HepG2 (cell line): ENCODE data around the gene RAP1GAP2. TPM values are rescaled to one million over a fixed set of nuclear protein-coding genes. Genes with fewer than 3 reads are reported as not detected.

Experiments
- ATAC-seq: fragments of 200-7000 bp; cut with Tn5 transposase; 3 replicates; pipeline ENCODE4 v1.9.1; 2020; ENCODE audit warnings: mild to moderate bottlenecking, moderate library complexity
- BruUV-seq: library from RNA; stranded (reverse); fragments of 400-500 nt; replicated peaks from 2 replicates; lab custom pipeline; 2021; lab: Mats Ljungman, UMichigan
- CTCF ChIA-PET: fragments of 300-600 bp; formaldehyde crosslinking; extraction: SDS; loops from one replicate; lab custom pipeline; 2021; ENCODE audit warnings: low total read pairs, inconsistent platforms, low intra/inter-chr PET ratio; lab: Yijun Ruan, JAX
- POLR2A ChIA-PET: fragments of 350-600 bp; sonication (Branson Sonifier 250); formaldehyde crosslinking; loops from one replicate; lab custom pipeline; 2020; ENCODE audit warnings: antibody characterized with exemption, inconsistent platforms; lab: Yijun Ruan, JAX
- DNase-seq: peaks from one replicate; pipeline ENCODE4 v3.0.0-alpha.2; 2015; ENCODE audit warnings: low spot score
- FAIRE-seq: peaks from 3 replicates; lab custom pipeline; 2011; peaks lifted over from hg19 to GRCh38; lab: Jason Lieb, UNC
- H2AFZ ChIP-seq: one replicate; pipeline ENCODE4 v1.6.1; 2011; ENCODE audit warnings: low read length, inconsistent platforms
- H3K27ac ChIP-seq: fragments of 300-600 bp; 3 replicates; pipeline ENCODE4 v1.8.0; 2011; ENCODE audit warnings: mixed run types, mild to moderate bottlenecking, mixed read lengths, low read length, inconsistent platforms; ENCODE audit not compliant: insufficient read depth; ENCODE audit errors: extremely low read length
- H3K27me3 ChIP-seq, 2 experiments: fragments of 200-600 bp in 1 of 2; 2 replicates in 1 of 2; 3 replicates in 1 of 2; pipeline versions ENCODE4 v1.6.0 to v1.8.0; 2011; ENCODE audit warnings: low read length in 2 of 2, mild to moderate bottlenecking in 2 of 2, moderate library complexity in 2 of 2, inconsistent platforms in 1 of 2; ENCODE audit not compliant: insufficient read depth in 2 of 2, control insufficient read depth in 1 of 2
- H3K36me3 ChIP-seq, 2 experiments: fragments of 200-600 bp in 1 of 2; replicated peaks in 1 of 2; 2 replicates in 1 of 2; 3 replicates in 1 of 2; pipeline versions ENCODE4 v1.5.1 to v1.8.0; 2011; ENCODE audit warnings: low read length in 2 of 2, inconsistent platforms in 1 of 2; ENCODE audit not compliant: insufficient read depth in 2 of 2, control insufficient read depth in 1 of 2
- H3K4me1 ChIP-seq: 2 replicates; pipeline ENCODE4 v1.5.1; 2012; ENCODE audit warnings: low read length, inconsistent platforms; ENCODE audit not compliant: insufficient read depth
- H3K4me2 ChIP-seq: 2 replicates; pipeline ENCODE4 v1.6.0; 2011; ENCODE audit warnings: low read depth, low read length, inconsistent platforms
- H3K4me3 ChIP-seq, 3 experiments: fragments of 200-600 bp in 1 of 3; sonication (generic), shearing (Covaris generic) in 1 of 3; replicated peaks in 1 of 3; 2 replicates each; pipeline ENCODE4 v1.5.1; 2011 to 2016; ENCODE audit warnings: low read length in 3 of 3, inconsistent platforms in 2 of 3, low read depth in 2 of 3, mild to moderate bottlenecking in 2 of 3, control low read depth in 1 of 3, mixed read lengths in 1 of 3; ENCODE audit not compliant: insufficient read depth in 1 of 3
- H3K79me2 ChIP-seq: one replicate; pipeline ENCODE4 v1.6.1; 2011; ENCODE audit warnings: low read length, inconsistent platforms; ENCODE audit not compliant: insufficient read depth
- H3K9ac ChIP-seq: 2 replicates; pipeline ENCODE4 v1.6.0; 2011; ENCODE audit warnings: mild to moderate bottlenecking, low read depth, low read length, inconsistent platforms; ENCODE audit not compliant: insufficient read depth
- H3K9me3 ChIP-seq: 2 replicates; pipeline ENCODE4 v1.5.1; 2012; ENCODE audit warnings: mild to moderate bottlenecking, low read length
- H4K20me1 ChIP-seq: 2 replicates; pipeline ENCODE4 v1.6.0; 2011; ENCODE audit warnings: inconsistent platforms, mild to moderate bottlenecking, low read length, moderate library complexity; ENCODE audit not compliant: insufficient read depth
- ARID5B ChIP-seq: IDR thresholded peaks from 2 replicates; pipeline ENCODE4 v1.4.0; 2020; ENCODE audit warnings: mild to moderate bottlenecking, missing genetic modification reagents
- ASH2L ChIP-seq: fragments of 300-600, 200-600 bp; sonication (generic); IDR thresholded peaks from 2 replicates; pipeline ENCODE4 v1.7.0; 2017; ENCODE audit warnings: low read depth, mild to moderate bottlenecking, moderate library complexity, mixed read lengths, low read length; ENCODE audit not compliant: insufficient read length
- HOMEZ ChIP-seq: IDR thresholded peaks from 2 replicates; pipeline ENCODE4 v1.6.1; 2016; ENCODE audit warnings: low read depth
- JARID2 ChIP-seq: sonication (generic); formaldehyde crosslinking; IDR thresholded peaks from 2 replicates; pipeline ENCODE4 v1.8.1; 2023; ENCODE audit warnings: missing genetic modification reagents, inconsistent platforms; ENCODE audit not compliant: insufficient replicate concordance
- MATR3 ChIP-seq: sonication (generic); formaldehyde crosslinking; IDR thresholded peaks from 2 replicates; pipeline ENCODE4 v1.4.0; 2020; ENCODE audit warnings: missing genetic modification reagents
- NCOA2 ChIP-seq: sonication (generic); formaldehyde crosslinking; IDR thresholded peaks from 2 replicates; pipeline ENCODE4 v1.8.0; 2022; ENCODE audit warnings: inconsistent platforms
- PHF8 ChIP-seq: sonication (generic); formaldehyde crosslinking; IDR thresholded peaks from 2 replicates; pipeline ENCODE4 v1.5.0; 2020; ENCODE audit warnings: missing genetic modification reagents
- POLR2AphosphoS2 ChIP-seq: IDR thresholded peaks from 2 replicates; pipeline ENCODE4 v1.6.1; 2011; ENCODE audit warnings: low read depth, low read length, improper control_type of control experiment
- RAD51 ChIP-seq: fragments of 450-650 bp; IDR thresholded peaks from 2 replicates; pipeline ENCODE4 v1.6.1; 2016; ENCODE audit warnings: borderline replicate concordance
- TARDBP ChIP-seq: sonication (generic); formaldehyde crosslinking; IDR thresholded peaks from 2 replicates; pipeline ENCODE4 v1.8.0; 2022; ENCODE audit warnings: mild to moderate bottlenecking, missing genetic modification reagents
- ZBED4 ChIP-seq: sonication (generic); formaldehyde crosslinking; IDR thresholded peaks from 2 replicates; pipeline ENCODE4 v1.4.0; 2020; ENCODE audit warnings: missing genetic modification reagents, borderline replicate concordance
- ZNF160 ChIP-seq: sonication (generic); formaldehyde crosslinking; IDR thresholded peaks from 2 replicates; pipeline ENCODE4 v1.8.0; 2022; ENCODE audit warnings: mild to moderate bottlenecking, inconsistent platforms, missing genetic modification reagents
- WGBS: methylation state at CpG from one replicate; pipeline ENCODE4 v1.1.6; 2017; ENCODE audit warnings: low lambda C conversion rate; 5-methylcytosine and 5-hydroxymethylcytosine counted together
- in situ Hi-C: cut with HindIII; loops from 2 replicates; pipeline ENCODE4 v1.10.0; 2017; ENCODE audit warnings: low pct_unique_long_range_greater_than_20kb; ENCODE audit not compliant: extremely low pct_ligation_motif_present
- intact Hi-C: fragments of 100-400 bp; cut with micrococcal nuclease; formaldehyde crosslinking; loops from one replicate; pipeline ENCODE4 v1.10.0; 2022; ENCODE audit not compliant: unreplicated experiment
- polyA plus RNA-seq, 8 experiments: library from polyadenylated mRNA; depleted of rRNA in 3 of 8; stranded (reverse) in 7 of 8; unstranded in 1 of 8; fragments of >200 nt; fragmentation: Illumina TruSeq in 4 of 8; extraction: Trizol in 4 of 8; gene quantifications; 2 replicates each; pipeline versions ENCODE4 v1.2.1 to v1.2.3, GENCODE V29; 2011 to 2016; ENCODE audit warnings: low read depth in 4 of 8, missing spikeins in 1 of 8, mixed read lengths in 1 of 8; ENCODE audit not compliant: insufficient read depth in 1 of 8
- total RNA-seq, 5 experiments: library from RNA; depleted of rRNA; stranded (reverse); fragments of >200 nt; fragmentation: Illumina TruSeq; extraction: Trizol; gene quantifications; 2 replicates each; pipeline ENCODE4 v1.2.3, GENCODE V29; 2016; ENCODE audit warnings: low read depth in 1 of 5

RAP1GAP2 gene
- total and polyA plus RNA-seq, 2 of the 13 experiments (the other 11 are each of a cell fraction or from before 2014, with no cell fraction given), result 10.9 to 12.0 TPM

GRCh38 chr17:2961446-2961845 is 165.2 kb downstream of the RAP1GAP2 start (continued):
- TF ChIP-seq ZBED4 (CRISPR knock-in tag) (no peak), RAD51 (no peak), JARID2 (no peak), ARID5B (no peak)

DNA sequence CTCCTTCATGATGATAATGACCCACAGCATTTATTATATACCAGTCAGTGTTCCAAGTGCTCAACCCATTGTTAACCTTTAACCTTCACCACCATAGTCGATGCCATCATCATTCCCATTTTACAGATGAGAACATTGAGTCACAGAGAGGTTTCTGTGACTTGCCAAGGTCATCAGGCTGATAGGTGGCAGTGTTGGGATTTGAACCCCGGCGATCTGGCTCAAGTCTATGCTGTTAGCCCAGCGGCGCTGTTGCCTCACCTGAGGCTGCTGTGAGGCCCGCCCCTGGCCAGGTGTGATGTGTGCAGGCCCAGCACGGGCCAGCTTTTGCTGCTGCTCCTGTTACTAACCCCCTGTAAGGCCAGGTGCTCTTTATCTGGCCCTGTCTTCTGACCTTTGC is 166.0 kb downstream of the RAP1GAP2 start:
- no peak overlapping the region for H3K27ac ChIP-seq
- 82% methylated on average over 4 of the region's 7 CpGs for WGBS
- no peaks in the 10 kb centered on the region for H3K36me3 ChIP-seq
- no peaks in the 10 kb centered on the region for H3K27me3 ChIP-seq
- in situ Hi-C loops (no loop called here), intact Hi-C loops (no loop called here)
- DNase-seq, result no peak
- H3K4me1 ChIP-seq, result peaks cover 27% of the 10 kb centered on the region
- no peak overlapping the region for H2AFZ ChIP-seq
- H3K79me2 ChIP-seq, result no peaks in the 10 kb centered on the region
- no peaks in the 10 kb centered on the region for H3K9me3 ChIP-seq
- ATAC-seq, result no peak
- FAIRE-seq, result no peak
- ChIA-PET POLR2A (no interaction called here), CTCF (no interaction called here)
- no peak overlapping the region for H3K9ac ChIP-seq
- no peak overlapping the region for H3K4me2 ChIP-seq
- no peak overlapping the region for H3K4me3 ChIP-seq
- H4K20me1 ChIP-seq, result no peaks in the 10 kb centered on the region
- no TSS peak for BruUV-seq
- TF ChIP-seq MATR3, result no peak
- no peak for TF ChIP-seq TARDBP (CRISPR knock-in tag)
- TF ChIP-seq ZNF160, result no peak
- no peak for TF ChIP-seq HOMEZ
- no peak for TF ChIP-seq ASH2L
- no peak for TF ChIP-seq POLR2AphosphoS2
- no peak for TF ChIP-seq PHF8 (CRISPR knock-in tag)
- no peak for TF ChIP-seq NCOA2 (CRISPR knock-in tag)
